ENCODE results near the gene CUBN.
A peak's percentile ranks its signal among the peaks of the same experiment; 100 is the strongest.

The CUBN gene

DNA sequence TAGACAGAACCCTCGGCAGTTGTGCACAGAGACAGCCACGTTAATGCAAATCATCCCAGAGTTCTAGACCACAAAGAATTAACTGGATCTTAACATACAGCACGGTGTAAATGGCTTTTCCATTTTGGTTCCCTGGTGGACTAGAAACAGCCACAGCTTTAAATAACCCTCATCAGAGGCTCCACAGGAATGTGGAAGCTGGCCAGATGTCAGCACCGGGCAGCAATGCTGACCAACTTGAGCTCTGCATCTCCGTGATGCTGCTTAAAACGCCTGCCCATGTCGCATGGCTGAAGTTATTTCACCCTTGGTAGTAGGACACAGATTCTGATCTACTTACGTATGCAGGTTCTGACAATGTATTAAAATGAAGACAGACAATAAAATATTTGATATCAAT, 336.9 kb downstream of the CUBN start:
- no peak for DNase-seq

DNA sequence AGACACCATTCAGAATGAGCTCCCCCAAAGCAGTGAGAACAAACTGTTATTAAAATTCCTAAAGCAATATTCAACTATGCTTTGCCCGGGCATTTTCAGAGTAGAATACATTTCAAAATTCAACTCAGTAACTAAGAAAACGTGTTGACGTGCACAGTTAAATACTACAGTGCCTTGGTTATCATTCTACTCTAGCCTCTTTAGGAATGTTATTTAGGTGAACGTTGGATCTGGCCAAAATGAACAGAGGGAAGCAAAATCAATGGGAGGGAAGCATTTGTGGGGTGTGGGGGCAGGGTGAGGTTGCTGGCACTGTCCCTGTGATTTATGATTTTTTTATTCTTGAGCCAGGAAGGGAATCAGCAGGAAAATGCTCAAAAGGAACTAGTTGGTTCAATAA, 339.8 kb downstream of the CUBN start:
- no peak for DNase-seq

DNA sequence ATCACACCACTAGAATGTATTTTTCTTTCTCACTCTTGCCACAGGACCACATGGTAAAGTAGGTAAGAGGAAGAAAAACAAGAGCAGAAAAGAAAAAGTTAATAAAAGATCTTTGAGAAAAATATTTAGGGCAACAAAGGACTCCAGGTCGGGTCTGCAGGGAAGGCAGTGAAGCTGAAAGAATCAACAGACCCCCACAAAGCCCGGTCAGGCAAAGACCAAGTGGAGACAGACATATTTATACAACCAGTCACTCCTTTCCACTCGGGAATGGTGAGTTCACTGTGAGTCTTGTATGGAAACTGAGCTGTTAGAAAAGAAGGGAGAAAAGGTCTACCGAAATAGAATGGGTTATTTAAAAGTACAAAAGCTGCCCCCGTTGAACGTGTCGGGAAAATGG, 340.4 kb downstream of the CUBN start:
- no peak for DNase-seq

DNA sequence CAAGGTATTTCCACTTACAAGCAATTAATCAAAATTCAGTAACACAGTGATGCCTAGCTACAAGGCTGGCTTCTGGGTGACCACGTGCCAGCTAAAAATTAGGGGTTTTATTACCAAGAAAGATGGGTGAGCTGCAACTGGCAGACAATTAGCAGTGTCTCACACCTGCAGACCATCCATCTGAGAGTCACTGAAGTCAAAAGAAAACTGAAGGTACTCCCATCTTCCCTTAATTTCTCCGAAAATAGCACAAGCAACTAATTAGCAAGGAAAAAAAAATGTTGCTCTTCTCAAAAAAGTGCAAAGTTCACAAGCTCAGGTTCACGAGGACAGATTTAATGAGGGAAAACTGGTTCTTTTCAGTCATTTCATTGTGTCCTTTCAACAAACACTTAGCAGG, 340.8 kb downstream of the CUBN start:
- DNase-seq = no peak

DNA sequence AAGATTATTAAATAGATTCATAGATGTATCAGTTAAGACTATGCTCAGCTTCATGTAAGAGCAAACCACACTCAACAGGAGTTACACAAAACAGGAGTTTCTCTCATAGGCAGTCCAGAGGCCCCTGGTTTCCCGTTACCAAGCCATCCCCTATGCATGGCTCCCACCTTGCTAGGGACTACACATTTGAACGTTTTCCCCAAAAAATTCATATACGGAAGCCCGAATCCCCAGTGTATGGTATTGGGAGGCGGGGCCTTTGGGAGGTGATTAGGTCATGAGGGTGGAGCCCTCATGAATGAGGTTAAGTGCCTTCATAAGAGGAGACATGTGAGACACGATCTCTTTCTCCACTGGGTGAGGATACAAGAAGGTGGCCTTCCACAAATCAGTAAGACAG, 341.5 kb downstream of the CUBN start:
- no peak for DNase-seq

DNA sequence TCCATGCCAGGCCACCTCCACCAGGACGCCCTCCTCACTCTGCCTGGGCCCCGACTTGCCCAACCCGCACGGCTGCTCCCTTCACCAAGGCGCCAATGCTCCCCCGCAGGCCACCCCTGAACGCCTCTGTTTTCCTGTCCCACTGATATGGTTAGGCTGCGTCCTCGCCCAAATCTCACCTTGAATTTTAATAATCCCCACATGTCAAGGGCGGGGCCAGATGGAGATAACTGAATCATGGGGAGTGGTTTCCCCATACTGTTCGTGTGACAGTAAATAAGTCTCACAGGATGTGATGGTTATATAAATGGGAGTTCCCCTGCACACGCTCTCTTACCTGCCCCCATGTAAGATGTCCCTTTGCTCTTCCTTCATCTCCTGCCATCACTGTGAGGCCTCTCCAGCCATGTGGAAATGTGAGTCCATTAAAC, 342.2 kb downstream of the CUBN start:
- DNase-seq = no peak

DNA sequence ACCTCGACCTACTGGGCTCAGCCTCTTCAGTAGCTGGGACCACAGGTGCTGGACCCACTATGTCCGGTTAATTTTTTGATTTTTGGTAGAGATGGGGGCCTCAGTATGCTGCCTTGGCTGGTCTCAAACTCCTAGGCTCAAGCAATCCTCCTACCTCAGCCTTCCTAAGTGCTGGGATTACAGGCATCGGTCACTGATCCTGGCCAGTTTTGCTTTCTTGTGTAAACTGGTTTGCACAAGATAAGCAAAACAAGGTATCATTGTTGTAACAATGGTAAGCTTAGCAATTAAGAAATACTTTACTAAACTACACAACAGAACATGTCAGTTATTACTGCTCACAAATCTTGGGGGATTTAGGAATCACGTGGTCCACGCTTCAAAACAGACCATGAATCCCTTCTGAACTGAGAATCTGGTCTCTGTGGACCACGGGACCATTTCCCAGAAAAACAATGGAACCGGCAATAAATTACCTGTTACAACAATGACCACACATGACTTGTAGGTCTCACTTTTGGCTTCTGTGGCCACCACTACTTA, 349.2 kb downstream of the CUBN start:
- DNase-seq = no peak

DNA sequence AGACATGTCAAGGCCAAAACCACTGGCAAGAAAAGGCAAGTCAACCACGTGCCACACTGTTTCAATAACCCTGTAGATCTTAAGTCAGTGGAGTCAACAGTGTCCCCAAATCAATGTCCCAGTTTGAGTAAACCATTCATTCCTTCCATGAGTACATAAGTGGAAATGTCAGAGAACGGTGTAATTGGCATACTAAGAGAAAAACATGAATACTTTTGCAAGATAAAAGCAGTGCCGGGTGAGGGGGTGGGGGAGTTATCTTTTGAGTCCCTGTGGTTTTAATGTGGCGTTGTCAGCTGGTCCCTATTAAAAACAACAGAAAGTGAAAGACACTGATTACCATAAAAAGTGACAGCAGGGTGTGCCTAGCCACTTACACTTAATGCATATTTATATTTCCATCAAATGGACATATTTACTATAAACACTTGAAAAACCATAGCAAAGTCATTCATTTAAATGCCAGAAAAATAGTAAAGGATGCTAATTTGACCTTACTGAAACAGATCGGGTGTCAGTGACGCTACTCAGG, 350.2 kb downstream of the CUBN start:
- no peak for DNase-seq

DNA sequence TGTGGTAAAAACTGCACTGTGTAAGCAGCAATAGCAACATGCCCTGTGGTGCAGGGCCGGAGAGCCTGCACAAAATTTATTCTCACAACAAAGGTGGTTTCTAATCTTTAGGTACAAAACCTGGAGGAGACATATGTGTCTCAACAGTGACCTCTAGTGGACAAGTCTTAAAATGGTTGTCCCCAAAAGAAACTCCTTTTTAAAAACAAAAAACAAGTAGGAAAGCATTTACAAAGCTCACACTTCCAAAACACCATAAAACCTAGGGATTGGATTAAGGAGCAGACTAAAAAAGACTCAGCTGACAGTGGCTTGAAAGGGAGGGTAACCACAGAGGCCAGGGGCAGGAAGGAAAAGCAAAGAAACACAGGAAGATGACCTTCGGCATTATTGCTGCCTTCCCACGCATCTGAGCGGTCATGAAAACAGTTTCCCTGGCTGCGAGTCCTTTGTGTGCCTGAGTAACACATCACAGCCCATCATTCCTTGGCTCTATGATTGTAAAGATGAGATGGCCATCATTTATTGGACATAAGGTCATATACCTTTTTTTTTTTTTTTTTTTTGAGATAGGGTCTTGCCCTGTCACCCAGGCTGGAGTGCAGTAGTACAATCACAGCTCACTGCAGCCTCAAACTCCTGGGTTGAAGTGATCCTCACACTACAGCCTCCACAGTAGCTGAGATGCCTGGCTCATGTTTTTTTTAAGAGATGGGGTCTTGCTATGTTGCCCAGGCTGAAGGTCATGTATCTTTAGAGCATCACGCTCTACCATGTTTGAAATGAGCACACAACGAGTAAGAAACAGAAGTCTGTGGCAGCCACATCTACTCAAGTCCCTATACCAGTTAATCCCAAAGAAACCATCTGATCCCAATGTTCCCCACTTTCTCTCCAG, 351.9 kb downstream of the CUBN start:
- peak in 2 of 58 donors; percentile 4 to 20 for DNase-seq

DNA sequence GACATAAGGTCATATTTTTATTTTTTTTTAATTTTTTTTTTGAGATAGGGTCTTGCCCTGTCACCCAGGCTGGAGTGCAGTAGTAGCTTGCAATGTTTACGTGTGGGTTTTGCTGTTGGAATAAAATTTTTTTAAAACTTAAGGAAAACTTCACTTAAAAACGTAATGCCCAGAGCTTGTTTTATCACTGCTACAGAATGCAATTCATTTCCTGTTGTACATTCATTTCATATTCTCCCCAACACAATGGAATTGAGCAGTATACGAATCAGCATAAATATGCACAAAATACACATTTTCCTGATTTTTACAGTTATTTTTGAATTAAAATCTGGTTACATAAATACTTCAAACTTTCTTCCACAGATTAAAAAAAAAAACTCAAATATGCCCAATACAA, 352.7 kb downstream of the CUBN start:
- DNase-seq = no peak

All from anterior cingulate cortex (tissue), 58 donors.